ENCODE measurements around the gene MRPL19.

The MRPL19 gene

DNA sequence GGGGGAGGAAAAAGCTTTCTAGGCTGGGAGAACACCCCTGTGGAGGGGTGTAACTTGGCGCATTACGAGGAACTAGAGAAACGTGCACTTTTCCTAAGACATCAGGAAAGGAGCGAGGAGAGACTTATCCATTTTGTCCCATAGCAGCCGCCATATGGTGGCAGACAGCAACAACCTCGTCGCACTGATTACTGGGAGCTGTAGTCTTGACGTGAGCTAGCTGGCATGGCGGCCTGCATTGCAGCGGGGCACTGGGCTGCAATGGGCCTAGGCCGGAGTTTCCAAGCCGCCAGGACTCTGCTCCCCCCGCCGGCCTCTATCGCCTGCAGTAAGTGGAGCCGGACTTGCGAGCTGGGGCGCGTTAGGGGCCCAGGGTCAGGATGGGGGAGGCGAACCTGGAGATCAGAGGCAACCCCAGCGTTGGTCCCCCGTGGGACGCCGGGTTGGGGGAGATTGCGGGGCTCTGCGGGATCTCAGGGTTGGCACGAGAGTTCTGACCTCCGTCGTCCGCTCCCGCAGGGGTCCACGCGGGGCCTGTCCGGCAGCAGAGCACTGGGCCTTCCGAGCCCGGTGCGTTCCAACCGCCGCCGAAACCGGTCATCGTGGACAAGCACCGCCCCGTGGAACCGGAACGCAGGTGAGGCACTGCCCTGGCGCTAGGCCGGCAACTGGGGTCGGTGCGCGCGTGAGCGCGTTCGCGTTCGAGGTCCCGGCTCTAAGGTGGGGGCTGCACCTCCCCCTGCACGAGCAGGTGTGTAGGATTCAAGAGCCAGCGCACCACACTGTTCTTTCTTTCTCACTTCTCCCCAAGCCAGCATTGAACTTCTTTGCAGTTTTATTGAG is at the start of gene MRPL19:
Gene MRPL19 (plus strand): TSS at position 201 of the 843 bp plus-strand sequence. CDS start 25 bp downstream, at position 226.
- peak; percentile 89 for DNase-seq

DNA sequence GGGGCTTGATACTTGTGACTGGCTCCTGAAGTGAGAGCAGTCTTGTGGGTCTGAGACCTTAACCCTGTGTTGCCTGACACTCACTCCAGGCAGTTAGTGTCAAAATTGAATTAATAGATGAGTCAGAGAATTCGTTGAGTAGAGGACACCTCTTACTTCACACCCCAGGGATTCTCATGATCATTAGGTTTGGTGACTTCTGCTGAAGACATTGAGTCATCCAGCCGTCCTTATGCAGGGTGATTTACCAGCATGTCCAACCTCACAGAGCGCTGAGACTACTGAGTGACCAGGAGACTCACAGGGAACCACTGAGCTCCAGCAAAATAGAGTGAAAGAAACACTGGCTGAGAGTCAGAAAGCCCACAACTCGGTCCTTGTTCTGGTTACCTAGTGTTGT is 49.8 kb upstream of the MRPL19 start:
- no peak for DNase-seq

DNA sequence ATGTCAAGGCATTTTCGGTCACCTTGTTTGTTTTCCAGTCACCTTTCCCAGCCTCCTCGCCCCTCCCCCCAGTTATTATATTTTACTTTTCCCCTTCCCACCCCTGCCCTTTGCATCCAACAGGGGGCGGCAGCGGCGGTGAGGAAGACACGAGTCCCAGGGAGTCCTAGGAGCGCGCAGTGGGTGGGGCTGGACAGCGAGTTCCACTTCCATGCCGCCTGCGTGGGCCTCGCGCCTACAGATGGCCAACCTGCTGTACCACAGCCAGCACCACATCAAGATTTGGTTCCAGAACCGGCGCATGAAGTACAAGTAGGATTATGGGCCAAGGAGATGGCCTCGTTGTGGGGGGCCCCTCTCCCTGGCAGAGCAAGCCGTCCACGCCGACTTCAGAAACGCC is 48.6 kb upstream of the MRPL19 start:
- DNase-seq: no peak

DNA sequence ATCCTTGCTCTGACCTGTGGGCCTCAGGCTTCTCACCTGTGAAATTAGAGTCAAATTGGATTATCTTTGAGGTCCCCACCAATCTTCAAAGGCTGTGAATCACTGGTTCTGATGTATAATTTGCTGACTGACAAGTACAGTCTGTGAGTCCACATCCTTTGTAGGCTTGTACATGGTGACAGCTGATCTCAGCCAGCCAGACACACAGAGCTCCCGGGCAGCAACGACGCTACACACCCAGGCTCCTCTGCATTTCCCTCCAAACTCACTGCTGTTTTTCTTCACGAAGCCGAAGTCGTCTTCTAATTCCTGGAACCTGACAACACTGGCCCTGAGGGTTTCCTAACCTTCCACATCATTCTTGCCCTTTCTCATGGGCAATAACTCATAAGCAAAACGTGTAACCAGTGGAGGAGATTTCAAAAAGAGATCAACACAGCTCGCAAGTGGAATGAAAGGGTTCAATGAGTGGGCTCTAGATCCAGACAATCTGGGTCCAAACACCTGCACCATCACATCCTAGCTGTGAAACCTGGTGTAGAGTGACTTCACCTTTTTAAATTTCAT is 47.9 kb upstream of the MRPL19 start:
- DNase-seq: no peak

DNA sequence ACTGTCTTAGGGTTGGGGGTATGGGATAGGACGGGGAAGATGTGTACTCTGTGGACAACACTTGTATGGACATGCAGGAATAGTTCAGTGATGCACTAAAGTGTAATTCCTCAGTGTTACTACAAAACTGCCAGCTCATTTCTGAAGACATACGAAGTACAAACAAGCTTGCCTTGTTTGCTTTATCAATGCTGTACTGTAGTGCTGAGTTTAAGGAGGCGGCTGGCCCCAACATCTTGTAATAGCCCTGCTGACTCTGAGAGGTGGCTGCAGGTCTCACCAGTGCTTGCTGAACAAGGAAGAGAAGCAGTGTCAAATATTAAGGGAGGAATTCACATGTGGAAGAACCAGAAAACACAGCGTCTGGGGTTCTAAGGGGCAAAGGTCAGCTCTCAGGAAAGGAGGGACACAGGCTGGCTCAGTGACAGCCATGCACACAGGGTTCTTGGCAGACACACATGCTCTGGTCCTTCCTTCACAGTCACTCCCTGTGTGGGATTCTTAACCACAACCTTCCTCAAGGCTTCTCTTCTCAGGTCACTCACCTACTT is 46.0 kb upstream of the MRPL19 start:
- DNase-seq: no peak

DNA sequence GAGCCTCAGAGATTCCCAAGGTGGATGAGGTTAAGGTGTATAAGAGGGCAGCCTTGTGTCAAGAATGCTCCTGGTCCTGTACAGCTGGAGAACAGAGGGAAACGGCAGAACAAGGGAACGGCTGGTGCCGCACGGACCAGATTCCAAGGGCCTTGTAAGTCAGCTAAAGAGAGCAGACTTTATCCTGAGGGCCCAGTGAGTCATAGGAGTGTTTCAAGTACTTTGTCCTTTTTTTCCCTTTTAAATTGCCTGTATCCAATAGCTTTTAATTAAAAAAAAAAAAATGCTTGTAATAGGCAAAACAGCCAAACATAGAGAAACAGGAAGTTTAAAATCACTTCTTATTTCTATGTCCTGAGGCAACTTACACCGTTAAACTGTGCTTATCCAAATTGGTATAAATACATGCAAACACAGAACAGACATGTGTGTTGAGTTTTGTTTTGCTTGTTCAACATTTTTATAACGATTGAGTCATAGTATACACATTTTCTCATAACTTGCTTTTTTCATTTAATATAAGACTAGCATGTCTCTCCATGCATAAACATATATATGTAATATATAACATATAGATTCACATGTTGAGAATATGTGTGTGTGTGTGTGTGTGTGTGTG is 43.8 kb upstream of the MRPL19 start:
- DNase-seq: no peak

DNA sequence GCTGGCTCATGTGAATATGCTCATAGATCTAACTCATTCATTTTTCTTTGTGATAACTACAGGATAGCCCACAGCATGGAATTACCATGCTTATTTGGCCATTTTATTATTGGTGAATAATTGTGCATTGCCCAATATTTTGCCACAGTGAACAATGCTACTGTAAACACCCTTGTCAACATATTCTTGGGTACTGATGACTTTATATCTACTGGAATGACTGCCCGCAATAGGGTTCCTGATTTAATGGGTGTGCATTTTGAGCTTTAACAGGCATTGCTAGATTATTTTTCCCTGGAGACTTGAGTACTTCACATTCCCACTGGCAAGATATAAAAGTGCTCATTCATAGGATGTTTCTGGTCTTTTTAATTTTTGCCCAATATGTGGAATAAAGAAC is 43.1 kb upstream of the MRPL19 start:
- DNase-seq: no peak

DNA sequence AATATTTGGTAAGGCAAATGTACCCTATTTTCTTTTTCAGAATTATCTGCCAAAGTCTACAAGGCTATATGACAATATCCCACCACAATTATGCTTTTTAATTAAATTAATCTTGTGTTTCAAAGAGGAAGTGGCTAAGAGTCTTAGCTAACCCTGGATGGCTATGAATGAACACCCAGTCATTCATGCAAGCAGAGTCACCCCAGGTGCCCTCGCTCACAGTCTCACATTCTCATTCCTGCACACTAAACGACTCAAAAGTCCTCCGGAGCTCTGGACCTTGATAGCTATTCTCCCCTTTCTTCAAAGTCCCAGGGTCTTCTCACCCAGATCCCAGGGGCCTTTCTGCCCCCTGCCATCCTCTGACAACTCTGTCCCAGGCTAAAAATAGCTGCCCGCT is 42.1 kb upstream of the MRPL19 start:
- no peak for DNase-seq

DNA sequence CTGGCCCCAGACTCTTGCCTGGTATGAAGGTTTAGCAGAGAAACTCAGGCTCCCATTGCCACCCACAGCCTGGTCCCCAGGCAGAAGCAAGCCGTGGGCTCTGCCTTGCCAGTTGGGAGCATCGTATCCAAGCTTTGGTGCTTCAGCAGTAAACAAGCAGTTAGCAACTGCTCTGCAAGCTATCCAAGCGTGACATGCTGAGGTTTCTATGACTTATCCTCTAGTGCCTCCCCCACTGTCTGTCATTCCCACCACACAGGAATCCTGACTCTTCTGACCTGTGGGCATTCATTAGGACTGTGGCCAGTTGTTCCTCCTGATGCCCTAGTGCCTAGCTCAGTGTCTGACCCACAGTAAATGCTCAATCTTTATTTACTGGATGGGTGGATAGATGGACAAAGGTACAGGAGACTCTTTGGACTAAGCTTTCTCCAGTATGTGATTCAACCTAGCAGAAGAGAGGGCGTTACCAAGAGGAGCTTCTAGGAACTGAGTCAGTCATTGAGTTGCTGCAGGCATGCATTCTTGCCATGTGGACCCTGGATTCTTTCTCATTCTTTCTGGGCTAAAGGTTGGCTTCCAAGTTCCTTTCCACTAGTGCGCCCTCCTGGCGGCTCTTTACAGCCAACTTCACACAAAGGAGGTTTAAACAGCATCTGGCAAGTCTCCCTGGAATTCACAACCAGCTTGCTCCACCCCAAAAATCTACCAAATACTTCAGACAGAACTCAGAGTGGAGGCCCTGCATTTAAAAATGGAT is 40.6 kb upstream of the MRPL19 start:
- no peak for DNase-seq

DNA sequence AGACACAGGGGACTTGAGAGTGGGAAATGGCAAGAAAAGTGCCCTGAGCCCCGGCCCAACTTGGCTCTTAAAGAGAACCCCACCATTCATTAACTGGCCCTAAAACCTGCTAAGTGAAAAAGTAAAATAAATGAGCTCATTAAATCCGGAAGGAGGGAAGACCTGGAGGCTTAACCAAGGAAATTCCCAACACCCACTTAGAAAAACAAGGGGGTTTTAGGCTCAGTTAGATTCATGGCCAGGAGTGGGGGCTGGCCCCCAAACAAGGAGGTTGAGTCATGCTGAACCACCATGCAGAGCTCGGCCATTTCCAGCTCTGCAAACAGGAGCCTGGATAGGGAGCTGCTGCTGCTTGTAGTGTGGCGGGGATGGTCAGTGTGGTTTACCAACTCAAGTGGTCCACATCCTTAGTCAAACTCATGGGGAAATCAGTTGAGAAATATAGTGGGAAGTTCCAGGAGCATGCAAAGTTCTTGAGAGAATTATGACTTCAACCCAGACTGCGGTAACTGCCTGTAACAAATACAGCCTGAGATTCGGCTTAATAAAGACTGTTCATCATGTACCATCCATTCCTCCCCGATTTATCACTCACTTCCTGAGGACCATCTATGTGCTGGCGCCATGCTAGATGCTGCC is 39.7 kb upstream of the MRPL19 start:
- no peak for DNase-seq

DNA sequence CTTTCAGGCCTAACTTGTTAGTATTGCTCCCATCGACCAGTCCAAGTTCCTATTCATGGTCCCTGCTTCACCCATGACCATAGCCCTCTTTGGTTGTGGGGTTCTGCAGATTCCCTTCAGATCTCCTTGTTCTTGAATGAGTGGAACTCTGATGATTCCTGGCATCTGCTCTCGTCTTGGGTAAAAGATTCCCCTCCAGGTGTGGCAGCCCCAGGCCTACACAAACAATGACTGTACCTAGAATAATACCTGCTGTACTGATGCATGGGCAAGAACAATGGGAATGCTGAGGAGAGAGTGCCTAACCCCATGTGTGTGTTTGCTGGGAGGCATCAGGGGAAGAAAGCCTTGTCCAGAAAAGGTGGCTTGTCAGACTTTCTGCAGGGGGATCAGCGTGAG is 39.2 kb upstream of the MRPL19 start:
- no peak for DNase-seq

DNA sequence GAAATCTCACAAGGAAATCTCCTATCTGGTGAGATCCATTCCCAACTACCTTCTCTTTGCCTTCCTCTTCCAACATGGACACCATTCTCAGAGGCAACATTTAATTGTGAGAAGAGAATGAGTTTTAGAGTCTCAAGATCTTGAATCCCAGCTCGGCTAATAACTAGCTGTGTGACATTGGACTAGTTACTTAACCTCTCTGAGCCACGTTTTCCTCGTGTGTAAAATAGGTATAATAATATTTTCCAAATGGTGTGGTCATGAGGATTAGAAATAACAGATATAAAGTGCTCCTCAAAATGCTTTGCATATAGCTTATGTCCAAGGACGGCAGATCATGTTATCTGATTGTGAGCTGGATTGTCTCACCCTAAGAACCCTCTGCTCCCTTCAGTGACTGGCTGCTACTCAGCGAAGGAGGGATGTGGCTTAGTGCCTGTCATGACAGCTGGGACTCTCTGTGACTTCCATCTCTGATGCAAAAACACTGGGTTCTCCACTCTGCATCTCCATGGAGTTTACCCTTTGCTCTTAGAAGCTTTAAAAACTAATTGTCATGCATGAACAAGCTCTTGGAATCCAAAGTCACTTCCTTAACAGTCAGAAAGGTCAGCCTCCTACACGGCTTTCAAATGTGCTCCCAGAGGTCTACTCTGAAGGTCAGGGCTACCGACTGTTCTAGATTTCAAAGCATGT is 38.4 kb upstream of the MRPL19 start:
- no peak for DNase-seq

DNA sequence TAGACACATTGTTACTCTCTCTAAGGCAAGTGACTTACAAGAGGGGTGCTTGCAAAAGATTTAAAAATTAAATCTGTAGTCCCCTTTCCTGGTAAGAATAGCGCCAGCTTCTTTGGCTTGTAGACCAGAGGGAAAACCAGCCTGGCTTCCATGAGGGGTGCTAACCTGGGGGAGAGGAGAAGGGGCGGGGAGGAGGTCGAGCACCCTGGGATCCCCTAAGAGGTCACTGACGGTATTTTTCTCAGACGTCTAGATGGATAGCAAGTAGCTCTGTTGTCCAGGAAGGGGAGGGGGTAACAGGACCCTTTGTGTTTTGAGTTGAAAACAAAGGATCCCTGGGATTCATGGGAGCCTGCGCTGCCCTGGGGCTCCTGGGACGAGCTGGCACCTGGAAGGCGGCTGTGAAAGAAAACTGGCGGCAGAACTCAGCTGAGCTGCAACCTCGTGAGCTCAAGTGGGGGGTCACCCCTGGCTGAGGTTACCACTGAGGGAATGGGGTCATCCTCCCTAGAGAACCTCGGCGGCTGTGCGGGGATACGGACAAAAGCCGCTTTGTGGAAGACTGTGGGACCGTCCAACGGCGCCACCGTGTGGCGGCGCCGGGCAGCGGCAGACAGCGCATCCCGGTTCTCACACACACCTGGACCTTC is 37.8 kb upstream of the MRPL19 start:
- DNase-seq: peak; percentile 55

DNA sequence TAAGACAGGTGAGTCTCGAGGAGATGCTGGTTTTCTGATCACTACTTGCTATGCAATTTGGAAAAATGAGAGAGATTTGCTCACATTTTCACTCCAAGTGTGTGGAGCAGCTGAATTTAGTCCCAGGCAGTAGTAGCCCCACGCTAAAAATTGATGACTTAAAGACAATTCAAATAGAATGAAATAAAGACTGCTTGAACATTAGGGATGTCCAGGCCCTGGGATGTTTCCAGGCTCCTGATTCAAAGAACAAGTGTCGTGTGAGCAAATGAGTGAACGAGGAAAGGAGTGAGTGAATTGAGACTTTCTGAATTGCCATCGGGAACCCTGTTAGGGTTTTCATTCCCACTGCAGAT is 37.3 kb upstream of the MRPL19 start:
- DNase-seq: no peak

DNA sequence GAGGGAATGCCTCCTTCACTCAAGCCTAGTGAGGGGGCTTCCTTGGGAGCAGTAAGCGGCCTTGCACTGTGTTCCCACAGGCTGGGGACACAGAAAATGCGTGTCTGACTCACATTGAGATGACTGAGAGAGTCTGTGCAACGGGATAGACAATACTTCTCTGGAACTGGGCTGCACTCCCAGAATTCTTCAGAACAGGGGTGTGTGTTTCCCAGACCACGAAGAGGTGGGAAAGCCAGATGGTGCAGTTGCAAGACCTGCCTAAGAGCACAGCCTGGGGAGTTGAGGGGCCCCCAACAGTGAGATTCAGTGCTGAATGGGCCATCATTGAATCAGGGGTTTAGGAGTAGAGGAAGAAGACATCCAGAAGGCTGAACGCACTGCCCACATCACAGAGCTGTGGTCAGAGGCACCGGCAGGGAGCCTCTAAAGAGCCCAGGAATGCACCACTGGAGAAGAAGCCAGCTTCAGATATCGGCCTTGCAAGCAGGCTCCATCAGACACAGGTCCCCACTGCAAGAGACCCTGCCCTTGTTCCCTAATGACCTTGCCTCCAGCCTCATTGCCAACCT is 36.6 kb upstream of the MRPL19 start:
- no peak for DNase-seq

DNA sequence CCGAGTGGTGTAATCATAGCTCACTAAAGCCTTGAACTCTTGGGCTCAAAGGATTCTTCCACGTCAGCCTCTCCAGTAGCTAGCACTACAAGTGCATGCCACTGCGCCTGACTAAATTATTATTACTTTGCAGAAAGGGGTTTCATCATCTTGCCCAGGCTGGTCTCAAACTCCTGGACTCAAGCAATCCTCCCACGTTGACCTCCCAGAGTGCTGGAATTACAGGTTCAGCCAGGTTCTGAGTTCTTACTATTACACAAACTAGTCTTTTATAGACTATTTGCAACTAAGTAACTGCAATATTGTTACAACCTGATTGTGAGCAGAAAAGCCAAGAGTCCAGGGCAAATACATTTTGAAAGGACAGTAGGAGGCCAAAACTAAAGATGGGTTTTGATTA is 35.9 kb upstream of the MRPL19 start:
- DNase-seq: no peak

DNA sequence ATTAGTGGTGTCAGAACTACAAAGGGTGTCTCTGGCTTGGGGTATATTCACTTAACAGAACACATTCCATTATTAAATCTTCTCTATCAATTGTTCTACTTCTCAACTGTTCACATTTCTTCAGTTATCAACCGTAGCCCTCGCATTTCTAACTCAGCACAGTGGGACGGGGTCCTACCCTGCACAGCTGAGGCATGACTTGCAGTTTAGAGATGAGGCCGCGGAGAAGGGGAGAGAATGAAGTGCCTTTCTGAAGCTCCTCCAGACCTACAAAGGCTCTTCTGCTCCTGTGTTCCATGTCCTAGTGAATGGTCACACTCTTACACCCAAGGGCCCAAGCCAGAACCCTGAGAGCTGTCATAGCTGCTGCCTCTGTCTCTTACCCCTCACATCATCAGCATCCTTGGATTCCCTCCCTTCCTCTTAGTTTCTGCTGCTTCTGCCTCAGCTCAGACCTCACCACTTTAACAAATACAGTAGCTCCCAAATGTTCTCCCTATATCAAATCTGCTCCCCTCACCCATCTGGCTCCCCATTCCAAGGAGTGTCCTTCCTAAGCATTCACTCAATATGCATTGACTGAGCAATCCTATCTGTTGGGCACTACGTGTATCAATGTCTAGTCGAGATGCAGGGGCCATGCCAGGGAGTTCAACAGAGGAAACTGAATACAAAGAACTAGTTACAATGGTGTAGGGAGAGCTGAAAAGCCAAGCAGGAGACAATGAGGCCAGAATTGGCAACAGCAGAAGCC is 34.3 kb upstream of the MRPL19 start:
- no peak for DNase-seq

DNA sequence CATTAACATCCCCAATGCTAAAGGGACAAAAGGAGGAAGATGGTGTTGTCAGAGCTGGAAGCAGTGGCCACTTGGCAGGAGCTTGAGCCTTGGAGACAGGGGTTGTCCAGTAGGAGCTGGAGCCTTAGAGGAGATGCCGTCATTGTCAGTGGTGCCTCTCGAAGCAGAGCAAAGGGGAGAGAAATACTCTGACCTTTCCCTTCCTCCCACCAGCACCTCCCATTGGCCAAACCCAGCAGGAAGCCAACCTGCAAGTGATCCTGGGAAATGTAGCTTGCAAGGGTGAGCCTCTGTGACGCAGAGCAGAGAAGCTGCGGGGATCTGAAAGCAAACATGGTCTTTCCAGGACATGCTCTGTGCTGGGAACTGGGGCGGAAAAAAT is 33.7 kb upstream of the MRPL19 start:
- no peak for DNase-seq

DNA sequence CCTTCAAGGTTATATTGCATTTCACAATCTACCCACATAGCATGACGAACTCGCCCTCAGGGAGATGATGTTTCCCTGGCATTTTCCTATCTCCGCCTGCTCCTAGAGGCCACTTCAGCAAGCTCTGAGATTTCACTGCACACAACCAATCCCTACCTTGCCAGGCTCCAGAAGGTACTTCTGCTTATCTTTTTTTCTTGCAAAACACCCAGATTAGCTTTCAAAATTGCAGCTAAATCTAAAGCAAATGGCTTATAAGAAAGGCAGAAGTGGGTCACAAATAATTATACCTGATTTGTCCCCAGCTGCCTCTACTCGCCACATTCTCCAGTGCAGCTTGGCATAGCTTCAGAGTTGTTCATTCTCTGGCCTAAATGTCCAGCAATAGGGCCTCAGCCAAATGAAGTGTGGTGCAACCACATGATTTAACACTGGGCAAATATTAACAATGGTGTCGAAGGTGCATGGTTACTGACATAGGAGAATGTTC is 32.4 kb upstream of the MRPL19 start:
- DNase-seq: no peak

DNA sequence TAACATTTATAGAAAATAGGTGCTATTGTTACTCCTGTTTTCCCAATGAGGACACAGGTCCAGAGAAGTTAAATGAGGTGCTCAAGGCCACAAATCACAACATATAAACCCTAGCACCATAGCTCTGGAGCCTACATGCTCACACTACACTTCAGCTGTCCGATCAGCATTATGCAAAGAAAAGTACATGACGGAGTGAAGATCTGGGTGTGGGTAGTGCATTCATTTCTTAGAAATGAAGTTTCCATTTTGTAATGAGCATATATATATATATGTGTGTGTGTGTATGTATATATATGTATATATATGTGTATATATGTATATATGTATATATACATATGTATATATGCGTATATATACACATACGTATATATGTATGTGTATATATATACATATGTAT is 30.2 kb upstream of the MRPL19 start:
- DNase-seq: no peak
